ENCODE data around the gene NECAB2.

GRCh38 chr16:83995754-83996153, 27.7 kb downstream of the NECAB2 start:
- no peak for TF ChIP-seq CTCF (optimal IDR thresholded peaks at IDR 0.05 in 1 of 3, IDR thresholded peaks at IDR 0.05 in 1 of 3, conservative IDR thresholded peaks at IDR 0.05 in 1 of 3; ENCODE audit: extremely low read depth in 1 of 3, insufficient read depth in 2 of 3, low read length in 3 of 3)
- no peak for TF ChIP-seq EZH2 (IDR thresholded peaks at IDR 0.05; ENCODE audit: low read length)

Data from keratinocyte (primary cell).